ENCODE data around the gene PTGFRN.

PTGFRN gene

GRCh38 chr1:116911779-116912469, 2.2 kb downstream of the PTGFRN start:
- no peak overlapping the region for H3K4ac ChIP-seq (ENCODE audit: low read length)
- H2AK5ac ChIP-seq (ENCODE audit: low read depth, low read length) = no peak overlapping the region
- no peak overlapping the region for H2BK15ac ChIP-seq (ENCODE audit: low read length)
- H2BK120ac ChIP-seq (ENCODE audit: low read depth, low read length) = no peak overlapping the region
- H2AFZ ChIP-seq (ENCODE audit: low read length) = no peak overlapping the region
- peaks cover 0 to 3% (median 0%) of the 10 kb centered on the region in 3 experiments for H3K27me3 ChIP-seq (ENCODE audit: control insufficient read depth in 3 of 3, insufficient read depth in 3 of 3, low read depth in 1 of 3, low read length in 3 of 3)
- WGBS, 2 donors (ENCODE audit: extremely low coverage in 2 of 2, insufficient read length in 2 of 2, insufficient replicate concordance in 1 of 2) = no CpG with 5 or more reads among the region's 6 CpGs
- peak overlapping the region in 1 of 2 donors; percentile 78 for H3K4me3 ChIP-seq (ENCODE audit: low read length in 2 of 2)
- no peak overlapping the region for H4K91ac ChIP-seq (ENCODE audit: low read depth, low read length, poor library complexity)
- H3K14ac ChIP-seq (ENCODE audit: low read length) = no peak overlapping the region
- H3K9me3 ChIP-seq (replicated peaks in 1 of 2; ENCODE audit: control insufficient read depth in 2 of 2, insufficient read depth in 1 of 2, low read depth in 1 of 2, low read length in 2 of 2) = no peaks in the 10 kb centered on the region
- no peak overlapping the region for H2BK12ac ChIP-seq (ENCODE audit: low read length)
- no peak overlapping the region for H4K8ac ChIP-seq (ENCODE audit: low read depth, low read length)
- H3K79me1 ChIP-seq (ENCODE audit: low read depth, low read length) = peaks cover 2% of the 10 kb centered on the region
- no peak overlapping the region for H3K27ac ChIP-seq (replicated peaks; ENCODE audit: low read length)
- H3K4me2 ChIP-seq (ENCODE audit: insufficient read depth, low read length, poor library complexity, severe bottlenecking) = no peak overlapping the region
- no peak overlapping the region for H3K23ac ChIP-seq (ENCODE audit: low read depth, low read length, poor library complexity)
- H2BK5ac ChIP-seq (ENCODE audit: low read length) = no peak overlapping the region
- H3K4me1 ChIP-seq (ENCODE audit: control insufficient read depth in 2 of 2, insufficient read depth in 1 of 2, low read depth in 1 of 2, low read length in 2 of 2) = peaks cover 17 to 18% of the 10 kb centered on the region in 2 donors
- no peak overlapping the region for H3K18ac ChIP-seq (ENCODE audit: low read length)
- no peak for DNase-seq (ENCODE audit: low spot score)
- peaks cover 0 to 7% of the 10 kb centered on the region in 2 donors for H3K36me3 ChIP-seq (replicated peaks in 1 of 2; ENCODE audit: control insufficient read depth in 2 of 2, insufficient read depth in 2 of 2, low read length in 2 of 2)
- H3K9ac ChIP-seq (ENCODE audit: low read depth, low read length, poor library complexity) = no peak overlapping the region

- no peak overlapping the region for H2BK120ac ChIP-seq (ENCODE audit: low read depth, low read length)
- whole genome bisulfite sequencing, 2 donors (ENCODE audit: extremely low coverage in 2 of 2, insufficient read length in 2 of 2, insufficient replicate concordance in 1 of 2) = no CpG with 5 or more reads among the region's 2 CpGs
- no peak overlapping the region for H3K4me3 ChIP-seq (ENCODE audit: low read length in 2 of 2)
- H3K14ac ChIP-seq (ENCODE audit: low read length) = no peak overlapping the region
- H3K4me1 ChIP-seq (ENCODE audit: control insufficient read depth in 2 of 2, insufficient read depth in 1 of 2, low read depth in 1 of 2, low read length in 2 of 2) = peaks cover 17 to 18% of the 10 kb centered on the region in 2 donors
- peaks cover 2% of the 10 kb centered on the region for H3K79me1 ChIP-seq (ENCODE audit: low read depth, low read length)
- no peak overlapping the region for H2AFZ ChIP-seq (ENCODE audit: low read length)
- H3K4ac ChIP-seq (ENCODE audit: low read length) = no peak overlapping the region
- H3K18ac ChIP-seq (ENCODE audit: low read length) = no peak overlapping the region
- no peak overlapping the region for H3K27ac ChIP-seq (replicated peaks; ENCODE audit: low read length)
- H2BK15ac ChIP-seq (ENCODE audit: low read length) = no peak overlapping the region
- no peak overlapping the region for H2BK12ac ChIP-seq (ENCODE audit: low read length)
- H4K91ac ChIP-seq (ENCODE audit: low read depth, low read length, poor library complexity) = no peak overlapping the region
- no peak for DNase-seq (ENCODE audit: low spot score)
- peaks cover 0 to 7% of the 10 kb centered on the region in 2 donors for H3K36me3 ChIP-seq (replicated peaks in 1 of 2; ENCODE audit: control insufficient read depth in 2 of 2, insufficient read depth in 2 of 2, low read length in 2 of 2)
- H3K27me3 ChIP-seq (ENCODE audit: control insufficient read depth in 3 of 3, insufficient read depth in 3 of 3, low read depth in 1 of 3, low read length in 3 of 3) = peaks cover 0 to 3% (median 0%) of the 10 kb centered on the region in 3 experiments
- no peak overlapping the region for H3K4me2 ChIP-seq (ENCODE audit: insufficient read depth, low read length, poor library complexity, severe bottlenecking)
- no peak overlapping the region for H2AK5ac ChIP-seq (ENCODE audit: low read depth, low read length)
- H2BK5ac ChIP-seq (ENCODE audit: low read length) = no peak overlapping the region
- H3K9ac ChIP-seq (ENCODE audit: low read depth, low read length, poor library complexity) = no peak overlapping the region
- H4K8ac ChIP-seq (ENCODE audit: low read depth, low read length) = no peak overlapping the region
- H3K23ac ChIP-seq (ENCODE audit: low read depth, low read length, poor library complexity) = no peak overlapping the region
- H3K9me3 ChIP-seq (replicated peaks in 1 of 2; ENCODE audit: control insufficient read depth in 2 of 2, insufficient read depth in 1 of 2, low read depth in 1 of 2, low read length in 2 of 2) = no peaks in the 10 kb centered on the region
Measured at GRCh38 chr1:116912846-116913245, 3.1 kb downstream of the PTGFRN start.

GRCh38 chr1:116913941-116914340, 4.2 kb downstream of the PTGFRN start:
- DNase-seq (ENCODE audit: low spot score) = no peak
- WGBS, 2 donors (ENCODE audit: extremely low coverage in 2 of 2, insufficient read length in 2 of 2, insufficient replicate concordance in 1 of 2) = no CpG with 5 or more reads among the region's 4 CpGs
- H3K4me1 ChIP-seq (ENCODE audit: control insufficient read depth in 2 of 2, insufficient read depth in 1 of 2, low read depth in 1 of 2, low read length in 2 of 2) = peaks cover 15 to 16% of the 10 kb centered on the region in 2 donors

GRCh38 chr1:116914667-116915066, 5.0 kb downstream of the PTGFRN start:
- H3K14ac ChIP-seq (ENCODE audit: low read length) = no peak overlapping the region
- H3K27me3 ChIP-seq (ENCODE audit: control insufficient read depth in 3 of 3, insufficient read depth in 3 of 3, low read depth in 1 of 3, low read length in 3 of 3) = no peaks in the 10 kb centered on the region
- H2BK15ac ChIP-seq (ENCODE audit: low read length) = no peak overlapping the region
- no peak overlapping the region for H2BK5ac ChIP-seq (ENCODE audit: low read length)
- no peak overlapping the region for H2BK12ac ChIP-seq (ENCODE audit: low read length)
- no peak overlapping the region for H3K23ac ChIP-seq (ENCODE audit: low read depth, low read length, poor library complexity)
- no peak overlapping the region for H3K18ac ChIP-seq (ENCODE audit: low read length)
- no peak overlapping the region for H3K4me3 ChIP-seq (ENCODE audit: low read length in 2 of 2)
- whole genome bisulfite sequencing, 2 donors (ENCODE audit: extremely low coverage in 2 of 2, insufficient read length in 2 of 2, insufficient replicate concordance in 1 of 2) = no CpG with 5 or more reads among the region's 7 CpGs
- no peak overlapping the region for H3K27ac ChIP-seq (replicated peaks; ENCODE audit: low read length)
- H3K4me2 ChIP-seq (ENCODE audit: insufficient read depth, low read length, poor library complexity, severe bottlenecking) = no peak overlapping the region
- H4K91ac ChIP-seq (ENCODE audit: low read depth, low read length, poor library complexity) = no peak overlapping the region
- no peak overlapping the region for H3K4ac ChIP-seq (ENCODE audit: low read length)
- no peak for DNase-seq (ENCODE audit: low spot score)
- H2AFZ ChIP-seq (ENCODE audit: low read length) = no peak overlapping the region
- no peak overlapping the region for H3K9ac ChIP-seq (ENCODE audit: low read depth, low read length, poor library complexity)
- H3K79me1 ChIP-seq (ENCODE audit: low read depth, low read length) = peaks cover 4% of the 10 kb centered on the region
- H3K36me3 ChIP-seq (replicated peaks in 1 of 2; ENCODE audit: control insufficient read depth in 2 of 2, insufficient read depth in 2 of 2, low read length in 2 of 2) = peaks cover 0 to 7% of the 10 kb centered on the region in 2 donors
- H4K8ac ChIP-seq (ENCODE audit: low read depth, low read length) = no peak overlapping the region
- peaks cover 10 to 14% of the 10 kb centered on the region in 2 donors for H3K4me1 ChIP-seq (ENCODE audit: control insufficient read depth in 2 of 2, insufficient read depth in 1 of 2, low read depth in 1 of 2, low read length in 2 of 2)
- no peak overlapping the region for H2AK5ac ChIP-seq (ENCODE audit: low read depth, low read length)
- H2BK120ac ChIP-seq (ENCODE audit: low read depth, low read length) = no peak overlapping the region
- H3K9me3 ChIP-seq (replicated peaks in 1 of 2; ENCODE audit: control insufficient read depth in 2 of 2, insufficient read depth in 1 of 2, low read depth in 1 of 2, low read length in 2 of 2) = no peaks in the 10 kb centered on the region

More at GRCh38 chr1:116913941-116914340, 4.2 kb downstream of the PTGFRN start:
- Histone ChIP-seq H2BK5ac (ENCODE audit: low read length) (no peak overlapping the region), H3K4ac (ENCODE audit: low read length) (no peak overlapping the region), H3K18ac (ENCODE audit: low read length) (no peak overlapping the region), H2AK5ac (ENCODE audit: low read depth, low read length) (no peak overlapping the region), H2BK15ac (ENCODE audit: low read length) (no peak overlapping the region), H3K4me3 (ENCODE audit: low read length in 2 of 2) (no peak overlapping the region), H3K14ac (ENCODE audit: low read length) (no peak overlapping the region), H3K27ac (replicated peaks; ENCODE audit: low read length) (no peak overlapping the region), H2BK12ac (ENCODE audit: low read length) (no peak overlapping the region), H2AFZ (ENCODE audit: low read length) (no peak overlapping the region), H3K79me1 (ENCODE audit: low read depth, low read length) (peaks cover 3% of the 10 kb centered on the region), H3K9ac (ENCODE audit: low read depth, low read length, poor library complexity) (no peak overlapping the region), H4K8ac (ENCODE audit: low read depth, low read length) (no peak overlapping the region), H3K27me3 (ENCODE audit: control insufficient read depth in 3 of 3, insufficient read depth in 3 of 3, low read depth in 1 of 3, low read length in 3 of 3) (peaks cover 0 to 3% (median 0%) of the 10 kb centered on the region in 3 experiments), H3K36me3 (replicated peaks in 1 of 2; ENCODE audit: control insufficient read depth in 2 of 2, insufficient read depth in 2 of 2, low read length in 2 of 2) (peaks cover 0 to 7% of the 10 kb centered on the region in 2 donors), H3K9me3 (replicated peaks in 1 of 2; ENCODE audit: control insufficient read depth in 2 of 2, insufficient read depth in 1 of 2, low read depth in 1 of 2, low read length in 2 of 2) (no peaks in the 10 kb centered on the region), H3K4me2 (ENCODE audit: insufficient read depth, low read length, poor library complexity, severe bottlenecking) (no peak overlapping the region), H4K91ac (ENCODE audit: low read depth, low read length, poor library complexity) (no peak overlapping the region), H3K23ac (ENCODE audit: low read depth, low read length, poor library complexity) (no peak overlapping the region), H2BK120ac (ENCODE audit: low read depth, low read length) (no peak overlapping the region)

Measured in neuronal stem cell (in vitro differentiated cells).